ENCODE results near the gene COX4I2. TPM values are rescaled to one million over a fixed set of nuclear protein-coding genes. Genes with fewer than 3 reads are reported as not detected.

Gene COX4I2
- total and polyA plus RNA-seq, 11 donors: 5.7 to 42.8 (median 11.3) TPM

DNA sequence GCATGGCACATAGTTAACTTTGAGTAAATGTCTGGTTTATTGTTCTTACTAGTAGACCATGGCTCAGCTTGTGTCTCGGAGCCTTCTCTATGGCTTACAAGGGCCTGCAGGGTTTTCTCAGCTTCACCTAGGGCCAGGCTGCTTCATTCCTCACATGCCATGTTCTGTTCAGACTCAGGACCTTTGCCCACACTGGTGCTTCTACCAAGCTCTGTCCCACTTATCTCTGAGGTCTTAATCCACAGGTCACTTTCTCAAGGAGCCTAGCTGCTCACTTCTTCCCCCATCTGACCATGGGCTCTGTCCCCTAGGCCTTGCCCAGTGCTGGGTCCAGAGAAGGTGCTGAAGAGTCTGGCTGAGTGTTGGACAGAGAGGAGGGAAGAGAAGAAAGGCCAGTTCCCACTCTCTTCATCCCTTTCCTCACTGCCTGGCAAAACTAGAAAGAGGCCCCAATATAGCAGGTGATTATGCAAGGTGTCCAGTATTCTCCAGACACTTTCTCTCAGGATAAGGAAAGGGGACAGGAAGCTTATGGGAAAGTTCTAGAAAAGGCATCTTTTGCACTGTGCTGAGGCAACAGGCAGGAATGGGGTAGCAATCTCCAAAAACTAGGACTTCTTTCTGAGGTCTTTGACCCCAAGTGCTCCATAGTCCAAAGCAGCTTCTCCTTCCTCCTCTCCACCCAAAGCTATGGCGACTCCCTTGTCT is 40.0 kb downstream of the COX4I2 start:
- Histone ChIP-seq H3K27me3 (no peaks in the 10 kb centered on the region), H3K4me1 (peaks cover 34 to 100% (median 97%) of the 10 kb centered on the region in 12 donors), H3K4me3 (no peak overlapping the region), H3K9me3 (no peaks in the 10 kb centered on the region), H3K36me3 (peaks cover 0 to 57% (median 4%) of the 10 kb centered on the region in 9 donors), H3K27ac (peak overlapping the region in 10 of 12 donors; percentile 25 to 96 (median 88))
- ATAC-seq (no peak), DNase-seq (no peak)
- TF ChIP-seq, protein P1, sequence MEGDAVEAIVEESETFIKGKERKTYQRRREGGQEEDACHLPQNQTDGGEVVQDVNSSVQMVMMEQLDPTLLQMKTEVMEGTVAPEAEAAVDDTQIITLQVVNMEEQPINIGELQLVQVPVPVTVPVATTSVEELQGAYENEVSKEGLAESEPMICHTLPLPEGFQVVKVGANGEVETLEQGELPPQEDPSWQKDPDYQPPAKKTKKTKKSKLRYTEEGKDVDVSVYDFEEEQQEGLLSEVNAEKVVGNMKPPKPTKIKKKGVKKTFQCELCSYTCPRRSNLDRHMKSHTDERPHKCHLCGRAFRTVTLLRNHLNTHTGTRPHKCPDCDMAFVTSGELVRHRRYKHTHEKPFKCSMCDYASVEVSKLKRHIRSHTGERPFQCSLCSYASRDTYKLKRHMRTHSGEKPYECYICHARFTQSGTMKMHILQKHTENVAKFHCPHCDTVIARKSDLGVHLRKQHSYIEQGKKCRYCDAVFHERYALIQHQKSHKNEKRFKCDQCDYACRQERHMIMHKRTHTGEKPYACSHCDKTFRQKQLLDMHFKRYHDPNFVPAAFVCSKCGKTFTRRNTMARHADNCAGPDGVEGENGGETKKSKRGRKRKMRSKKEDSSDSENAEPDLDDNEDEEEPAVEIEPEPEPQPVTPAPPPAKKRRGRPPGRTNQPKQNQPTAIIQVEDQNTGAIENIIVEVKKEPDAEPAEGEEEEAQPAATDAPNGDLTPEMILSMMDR (IDR thresholded peaks at IDR 0.05): no peak
- no peak for TF ChIP-seq POLR2A (IDR thresholded peaks at IDR 0.05)
- intact Hi-C loops (cut with DNase I): loop anchor here in 2 of 10 donors (5.0 kb wide), 1 partner anchor 35 kb away; no protein-coding TSS in a partner anchor
- 85 to 92% (median 85%) methylated on average over 2 of the region's 2 CpGs for WGBS, 4 donors

DNA sequence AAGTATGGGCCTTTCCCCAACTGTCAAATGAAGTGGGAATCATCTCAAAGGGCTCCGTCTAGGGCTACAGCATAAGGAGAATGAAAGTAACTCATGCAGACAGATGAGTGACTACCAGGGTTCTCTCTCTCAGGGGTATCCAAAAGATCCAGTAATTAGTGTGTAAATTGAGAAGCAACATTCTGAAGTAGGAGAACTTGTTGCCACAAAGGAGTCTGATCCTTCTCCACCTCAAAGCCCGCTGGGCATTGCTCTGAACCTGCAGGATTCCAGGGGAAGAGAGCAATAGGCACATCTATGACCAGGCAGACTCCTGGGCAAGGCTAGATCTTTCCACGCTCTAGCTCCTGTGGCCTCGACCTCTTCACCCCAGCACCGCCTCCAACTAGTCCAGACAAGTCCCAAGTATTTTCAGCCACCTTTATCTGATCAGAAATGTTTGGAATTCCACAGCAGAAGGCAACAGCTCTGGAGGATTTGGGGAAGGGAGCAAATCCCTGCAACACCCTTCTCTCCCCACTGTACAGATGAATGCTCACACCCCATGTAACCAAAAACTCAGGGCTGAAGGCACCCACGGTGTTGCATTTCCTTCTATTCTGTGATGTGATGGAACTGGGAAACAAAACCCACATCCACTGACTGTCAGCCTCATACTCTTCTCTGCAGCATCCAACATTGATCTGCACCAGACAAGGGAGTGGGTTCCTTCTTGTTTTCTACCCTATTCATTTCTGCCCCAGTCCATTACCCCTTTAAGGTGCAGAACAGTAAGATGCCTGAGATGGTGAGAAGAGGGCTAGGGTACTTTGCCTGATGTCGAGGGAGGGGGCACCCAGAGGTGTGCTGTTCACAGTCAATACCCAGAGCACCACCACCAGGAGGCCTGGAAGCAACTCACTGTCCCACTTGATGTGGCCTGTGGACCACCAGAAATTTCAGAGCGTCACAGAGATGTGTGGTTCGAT is 41.0 kb downstream of the COX4I2 start:
- no peak overlapping the region for H3K4me3 ChIP-seq
- DNase-seq (no peak), ATAC-seq (no peak)
- H3K9me3 ChIP-seq: no peaks in the 10 kb centered on the region
- WGBS, 4 donors: 51 to 61% (median 58%) methylated on average over 9 of the region's 9 CpGs
- H3K27ac ChIP-seq: peak overlapping the region in 11 of 12 donors; percentile 17 to 96 (median 53)
- H3K27me3 ChIP-seq: no peaks in the 10 kb centered on the region
- TF ChIP-seq POLR2A (IDR thresholded peaks at IDR 0.05): no peak
- TF ChIP-seq, protein P1 (IDR thresholded peaks at IDR 0.05): no peak
- intact Hi-C loops (cut with DNase I): loop anchor here in 2 of 10 donors (5.0 kb wide), 1 partner anchor 34 kb away; no protein-coding TSS in a partner anchor
- H3K4me1 ChIP-seq: peaks cover 33 to 99% (median 94%) of the 10 kb centered on the region in 12 donors
- H3K36me3 ChIP-seq: peaks cover 0 to 64% (median 4%) of the 10 kb centered on the region in 9 donors

DNA sequence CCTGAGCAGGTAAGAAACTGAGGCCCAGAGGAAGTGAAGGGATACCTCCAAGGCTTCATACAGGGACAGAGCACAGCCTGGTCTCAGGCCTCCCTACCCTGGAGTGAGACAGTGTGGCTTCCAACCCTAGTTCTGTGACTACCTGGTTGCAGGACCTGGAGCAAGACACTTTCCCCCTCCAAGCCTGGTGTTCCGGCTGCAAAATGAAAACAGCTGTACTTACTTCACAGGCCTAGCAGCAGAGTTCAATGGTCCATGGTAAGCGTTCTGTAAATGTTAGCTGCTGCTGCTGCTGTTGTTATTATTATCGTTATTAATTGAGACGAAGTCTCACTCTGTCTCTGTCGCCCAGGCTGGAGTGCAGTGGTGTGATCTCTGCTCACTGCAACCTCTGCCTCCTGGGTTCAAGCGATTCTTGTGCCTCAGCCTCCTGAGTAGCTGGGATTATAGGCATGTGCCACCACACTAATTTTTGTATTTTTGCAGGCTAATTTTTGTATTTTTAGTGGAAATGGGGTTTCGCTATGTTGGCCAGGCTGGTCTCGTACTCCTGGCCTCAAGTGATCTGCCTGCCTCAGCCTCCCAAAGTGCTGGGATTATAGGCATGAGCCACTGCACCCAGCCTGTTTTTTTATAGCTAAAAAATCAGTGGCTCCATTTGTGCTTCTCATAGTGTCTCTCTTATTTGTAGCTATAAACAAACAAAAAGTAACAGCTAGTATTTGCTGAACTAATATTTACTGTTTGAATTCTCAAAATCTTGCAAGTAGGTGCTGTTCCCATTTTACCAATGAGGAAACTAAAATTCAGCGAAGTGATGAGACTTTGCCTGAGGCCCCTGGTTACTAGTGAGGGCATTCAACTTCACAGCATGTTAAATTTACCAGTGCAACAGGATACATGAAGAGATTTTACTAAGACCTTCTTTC is 41.9 kb downstream of the COX4I2 start:
- WGBS, 4 donors: 85 to 92% (median 88%) methylated on average over 9 of the region's 9 CpGs
- ATAC-seq (no peak), DNase-seq (no peak)
- Histone ChIP-seq H3K27me3 (no peaks in the 10 kb centered on the region), H3K4me1 (peaks cover 29 to 99% (median 93%) of the 10 kb centered on the region in 12 donors), H3K27ac (peak overlapping the region in 8 of 12 donors; percentile 40 to 96 (median 54)), H3K36me3 (peaks cover 0 to 70% (median 7%) of the 10 kb centered on the region in 9 donors), H3K9me3 (no peaks in the 10 kb centered on the region), H3K4me3 (no peak overlapping the region)
- TF ChIP-seq POLR2A (IDR thresholded peaks at IDR 0.05): no peak
- TF ChIP-seq, protein P1 (IDR thresholded peaks at IDR 0.05): no peak
- intact Hi-C loops (cut with DNase I): loop anchor here in 2 of 10 donors (5.0 kb wide), 1 partner anchor 33 kb away; no protein-coding TSS in a partner anchor

Data from heart left ventricle (tissue), 16 donors.